H1 (cell line): ENCODE results near the gene KRT84. TPM values are rescaled to one million over a fixed set of nuclear protein-coding genes. Genes with fewer than 3 reads are reported as not detected.

Experiments
- JUND ChIP-seq: IDR thresholded peaks from 2 replicates; pipeline ENCODE4 v1.6.1; 2011; ENCODE audit warnings: mild to moderate bottlenecking, improper control_type of control experiment, low read length
- SP4 ChIP-seq: IDR thresholded peaks from 2 replicates; pipeline ENCODE4 v1.6.1; 2012; ENCODE audit warnings: low read length, inconsistent platforms
- TBP ChIP-seq: IDR thresholded peaks from 2 replicates; pipeline ENCODE4 v1.6.1; 2011; ENCODE audit warnings: low read depth, low read length, improper control_type of control experiment
- polyA plus RNA-seq, 7 experiments: library from polyadenylated mRNA; depleted of rRNA in 3 of 7; stranded (reverse) in 5 of 7; unstranded in 2 of 7; fragments of >200 nt in 5 of 7; fragments of 200-250 nt in 2 of 7; gene quantifications; 1 replicate in 5 of 7; 2 replicates in 1 of 7; 4 replicates in 1 of 7; pipeline versions ENCODE4 v1.2.1 to v1.2.3, GENCODE V29; 2011 to 2013; ENCODE audit warnings: missing spikeins in 2 of 7, mixed read lengths in 2 of 7
- total RNA-seq: library from RNA; stranded (reverse); fragmentation: NEBNext Ultra II Directional; extraction: Animal tissue kit (Norgen Biotek cat#: 25700); gene quantifications from 2 replicates; pipeline ENCODE4 v1.2.1, GENCODE V29; 2021

Gene KRT84
- total and polyA plus RNA-seq, 2 of the 8 experiments (the other 6 are each of a cell fraction or from before 2014, with no cell fraction given): not detected

GRCh38 chr12:52419656-52420055 lies 34.2 kb upstream of the KRT84 start (continued):
- TF ChIP-seq SP4 (no peak), JUND (no peak), TBP (no peak)
